Kidney epithelial cell (primary cell): Measurements from ENCODE around the gene SFXN3. TPM values are rescaled to one million over a fixed set of nuclear protein-coding genes. Genes with fewer than 3 reads are reported as not detected.

Experiments used
- DNase-seq: peaks from one replicate; pipeline ENCODE4 v3.0.0-alpha.2; 2010; ENCODE audit warnings: low read depth
- H3K27me3 ChIP-seq: 2 replicates; pipeline ENCODE4 v1.6.0; 2011; ENCODE audit warnings: low read length; ENCODE audit not compliant: control insufficient read depth, insufficient read depth
- H3K36me3 ChIP-seq: 2 replicates; pipeline ENCODE4 v1.5.1; 2011; ENCODE audit warnings: low read length; ENCODE audit not compliant: control insufficient read depth, insufficient read depth
- H3K4me3 ChIP-seq: 2 replicates; pipeline ENCODE4 v1.5.1; 2011; ENCODE audit warnings: low read depth, mild to moderate bottlenecking, control low read depth, low read length
- CTCF ChIP-seq: IDR thresholded peaks from 2 replicates; pipeline ENCODE4 v1.5.1; 2011; ENCODE audit warnings: mild to moderate bottlenecking, moderate library complexity, low read length, control low read depth, inconsistent platforms; ENCODE audit not compliant: insufficient read depth, poor library complexity, severe bottlenecking
- total RNA-seq: library from RNA; depleted of rRNA; stranded (reverse); fragments of >200 nt; gene quantifications from 2 replicates; pipeline ENCODE4 v1.2.3, GENCODE V29; 2015

SFXN3 gene
- total RNA-seq, 1 donor from 2014 or later = 59.4 TPM

- Histone ChIP-seq H3K27me3 (peaks cover 11% of the 10 kb centered on the region), H3K4me3 (peak overlapping the region; percentile 54), H3K36me3 (no peaks in the 10 kb centered on the region)
- TF ChIP-seq CTCF = peak; percentile 80
- DNase-seq = no peak
Observed at GRCh38 chr10:101067356-101068083, 36.5 kb downstream of the SFXN3 start.

- H3K4me3 ChIP-seq = no peak overlapping the region
- no peaks in the 10 kb centered on the region for H3K36me3 ChIP-seq
- TF ChIP-seq CTCF = no peak
- DNase-seq = no peak
- H3K27me3 ChIP-seq = peaks cover 27% of the 10 kb centered on the region
Observed at GRCh38 chr10:101069441-101069840, 38.4 kb downstream of the SFXN3 start.

- no peak for DNase-seq
- Histone ChIP-seq H3K4me3 (no peak overlapping the region), H3K27me3 (peaks cover 29% of the 10 kb centered on the region), H3K36me3 (no peaks in the 10 kb centered on the region)
- TF ChIP-seq CTCF = no peak
Observed at GRCh38 chr10:101070098-101070497, 39.1 kb downstream of the SFXN3 start.

GRCh38 chr10:101071267-101071884, 40.3 kb downstream of the SFXN3 start:
- TF ChIP-seq CTCF = no peak
- H3K36me3 ChIP-seq = no peaks in the 10 kb centered on the region

GRCh38 chr10:101071885-101072433, 40.9 kb downstream of the SFXN3 start:
- no peak overlapping the region for H3K4me3 ChIP-seq
- DNase-seq = no peak
- TF ChIP-seq CTCF = no peak
- no peaks in the 10 kb centered on the region for H3K36me3 ChIP-seq
- peaks cover 42% of the 10 kb centered on the region for H3K27me3 ChIP-seq

More at GRCh38 chr10:101071267-101071884, 40.3 kb downstream of the SFXN3 start:
- Histone ChIP-seq H3K4me3 (no peak overlapping the region), H3K27me3 (peaks cover 42% of the 10 kb centered on the region)
- DNase-seq = no peak
